Neutrophil (primary cell): ENCODE data around the gene GIGYF2.

Experiments used
- H3K27ac ChIP-seq: fragments of 200-600 bp; sonication (generic); 2 replicates; pipeline ENCODE4 v1.5.1; 2016; ENCODE audit warnings: mild to moderate bottlenecking, moderate library complexity
- H3K27me3 ChIP-seq: fragments of 200-600 bp; sonication (generic); 2 replicates; pipeline ENCODE4 v1.6.0; 2016; ENCODE audit warnings: mild to moderate bottlenecking
- H3K36me3 ChIP-seq: fragments of 200-600 bp; sonication (generic); 2 replicates; pipeline ENCODE4 v1.5.1; 2017
- H3K4me1 ChIP-seq, 2 experiments: fragments of 200-600 bp in 1 of 2; sonication (generic) in 1 of 2; 1 replicate in 1 of 2; 2 replicates in 1 of 2; pipeline versions ENCODE4 v1.5.1 to v1.6.1; 2013 to 2016; ENCODE audit warnings: low read depth in 1 of 2, low read length in 1 of 2, mild to moderate bottlenecking in 1 of 2, moderate library complexity in 1 of 2; ENCODE audit not compliant: control insufficient read depth in 1 of 2, insufficient read depth in 1 of 2
- H3K4me3 ChIP-seq, 2 experiments: fragments of 200-600 bp in 1 of 2; sonication (generic) in 1 of 2; 1 replicate in 1 of 2; 2 replicates in 1 of 2; pipeline ENCODE4 v1.5.1; 2013 to 2016; ENCODE audit warnings: low read depth in 1 of 2, low read length in 1 of 2, mild to moderate bottlenecking in 1 of 2, moderate library complexity in 1 of 2
- H3K9me3 ChIP-seq: fragments of 200-600 bp; sonication (generic); 2 replicates; pipeline ENCODE4 v1.5.1; 2016
- CTCF ChIP-seq: fragments of 200-600 bp; sonication (generic); IDR thresholded peaks from 2 replicates; pipeline ENCODE4 v1.5.1; 2016; ENCODE audit warnings: antibody characterized with exemption

Gene GIGYF2

GRCh38 chr2:232866104-232866503 lies 169.0 kb downstream of the GIGYF2 start:
- Histone ChIP-seq H3K4me1 (no peaks in the 10 kb centered on the region), H3K9me3 (no peaks in the 10 kb centered on the region), H3K4me3 (no peak overlapping the region), H3K27ac (no peak overlapping the region), H3K36me3 (peaks cover 15% of the 10 kb centered on the region), H3K27me3 (no peaks in the 10 kb centered on the region)
- no peak for TF ChIP-seq CTCF

- Histone ChIP-seq H3K4me3 (no peak overlapping the region), H3K27me3 (peaks cover 2% of the 10 kb centered on the region), H3K36me3 (no peaks in the 10 kb centered on the region), H3K27ac (no peak overlapping the region), H3K9me3 (no peaks in the 10 kb centered on the region), H3K4me1 (no peaks in the 10 kb centered on the region)
- no peak for TF ChIP-seq CTCF
Measured at GRCh38 chr2:232869138-232870017, 172.2 kb downstream of the GIGYF2 start.

GRCh38 chr2:232870018-232870765 lies 173.1 kb downstream of the GIGYF2 start, which contains the start of gene SNORC:
SNORC (plus strand) TSS chr2:232870264; CDS start chr2:232870342, 78 bp downstream.
- H3K9me3 ChIP-seq, result no peaks in the 10 kb centered on the region
- H3K4me3 ChIP-seq, result no peak within 1 kb of the TSS
- H3K4me1 ChIP-seq, result no peaks in the 10 kb centered on the region
- H3K27ac ChIP-seq, result no peak within 1 kb of the TSS
- peaks cover 11% of the 10 kb centered on the region for H3K27me3 ChIP-seq
- TF ChIP-seq CTCF, result no peak
- no peaks in the 10 kb centered on the region for H3K36me3 ChIP-seq

GRCh38 chr2:232870766-232871371 lies 173.7 kb downstream of the GIGYF2 start:
- Histone ChIP-seq H3K27me3 (peaks cover 17% of the 10 kb centered on the region), H3K4me1 (peaks cover 3% of the 10 kb centered on the region in 2 experiments), H3K4me3 (no peak overlapping the region), H3K27ac (no peak overlapping the region), H3K9me3 (no peaks in the 10 kb centered on the region), H3K36me3 (no peaks in the 10 kb centered on the region)
- no peak for TF ChIP-seq CTCF

- H3K36me3 ChIP-seq, result no peaks in the 10 kb centered on the region
- TF ChIP-seq CTCF, result no peak
Measured at GRCh38 chr2:232871418-232871834, 174.3 kb downstream of the GIGYF2 start.

More at GRCh38 chr2:232871418-232871834, 174.3 kb downstream of the GIGYF2 start:
- no peaks in the 10 kb centered on the region for H3K9me3 ChIP-seq
- H3K4me1 ChIP-seq, result peaks cover 6 to 9% of the 10 kb centered on the region in 2 experiments
- H3K27ac ChIP-seq, result no peak overlapping the region
- H3K4me3 ChIP-seq, result no peak overlapping the region
- peaks cover 23% of the 10 kb centered on the region for H3K27me3 ChIP-seq
